Stimulated activated CD4-positive, alpha-beta T cell treated with anti-CD3 and anti-CD28 coated beads, Interleukin-2, amount 100 ng/mL, for 24 hours (primary cell): ENCODE data around the gene UHRF1.
A peak's percentile ranks its signal among the peaks of the same experiment; 100 is the strongest.

ENCODE experiments used
- DNase-seq, 2 donors: peaks; one replicate each; pipeline ENCODE4 v3.0.0-alpha.2; 2020

The UHRF1 gene

GRCh38 chr19:4991996-4992698, 82.8 kb downstream of the UHRF1 start:
- no peak for DNase-seq

GRCh38 chr19:4993683-4994082, 84.4 kb downstream of the UHRF1 start:
- DNase-seq = no peak

- no peak for DNase-seq
Measured at GRCh38 chr19:4996701-4997100, 87.4 kb downstream of the UHRF1 start.

GRCh38 chr19:4997297-4997696, 88.0 kb downstream of the UHRF1 start:
- no peak for DNase-seq

- DNase-seq = no peak
Measured at GRCh38 chr19:5000120-5000611, 90.9 kb downstream of the UHRF1 start.

GRCh38 chr19:5001615-5002014, 92.3 kb downstream of the UHRF1 start:
- peak; percentile 48 to 52 for DNase-seq

- DNase-seq = no peak
Measured at GRCh38 chr19:5002143-5002542, 92.8 kb downstream of the UHRF1 start.

GRCh38 chr19:5003781-5004180, 94.5 kb downstream of the UHRF1 start:
- no peak for DNase-seq

GRCh38 chr19:5005096-5005495, 95.8 kb downstream of the UHRF1 start:
- no peak for DNase-seq

- no peak for DNase-seq
Measured at GRCh38 chr19:5006201-5006600, 96.9 kb downstream of the UHRF1 start.

- no peak for DNase-seq
Measured at GRCh38 chr19:5006821-5007220, 97.5 kb downstream of the UHRF1 start.
